A204.1 (cell line): ENCODE measurements around the gene MCF2L2.

Experiments used
- FAIRE-seq: peaks from 2 replicates; lab custom pipeline; 2012; peaks lifted over from hg19 to GRCh38; lab: Jason Lieb, UNC

Gene MCF2L2

DNA sequence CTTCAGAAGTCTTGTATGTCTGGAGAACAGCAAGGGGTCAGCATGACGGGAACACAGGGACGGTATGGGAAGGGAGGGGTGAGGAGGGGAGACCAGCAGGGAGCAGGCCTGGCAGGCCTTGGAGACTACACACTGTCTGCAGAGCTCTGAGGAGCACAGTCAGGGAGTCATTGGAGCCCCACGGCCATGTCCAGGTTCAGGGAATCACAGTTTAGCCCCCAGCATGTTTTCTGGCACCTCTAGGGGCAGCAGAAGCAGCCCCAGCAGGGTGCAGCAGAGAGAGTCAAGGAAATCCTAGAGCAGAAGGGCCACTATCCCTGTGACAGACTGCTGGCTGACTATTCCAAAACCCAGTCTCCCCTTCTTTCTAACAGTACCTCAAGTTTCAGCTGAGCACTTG is 269.1 kb downstream of the MCF2L2 start:
- no peak for FAIRE-seq

DNA sequence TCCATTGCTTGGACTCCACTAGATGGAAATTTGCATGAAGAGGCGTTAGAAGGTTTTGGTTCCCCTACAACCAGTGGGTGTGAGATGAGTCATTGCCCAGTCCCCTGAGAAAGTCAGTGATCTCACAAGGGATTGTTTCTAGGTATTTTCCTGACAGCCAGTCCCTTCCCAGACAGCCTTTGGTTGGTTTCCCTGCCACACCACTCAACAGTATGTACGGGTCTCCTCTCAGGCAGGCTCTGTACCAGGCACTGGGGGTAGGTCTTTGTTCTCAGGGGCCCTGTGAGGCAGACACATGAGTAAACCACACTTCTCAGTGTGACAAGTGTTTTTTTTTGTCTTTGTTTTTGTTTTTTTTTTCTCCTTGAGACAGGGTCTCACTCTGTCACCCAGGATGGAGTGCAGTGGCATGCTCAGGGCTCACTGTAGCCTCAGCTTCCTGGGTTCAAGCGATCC is 269.8 kb downstream of the MCF2L2 start:
- no peak for FAIRE-seq

GRCh38 chr3:183158113-183158512 is 270.3 kb downstream of the MCF2L2 start:
- no peak for FAIRE-seq

GRCh38 chr3:183156266-183156665 is 272.2 kb downstream of the MCF2L2 start:
- FAIRE-seq = no peak

DNA sequence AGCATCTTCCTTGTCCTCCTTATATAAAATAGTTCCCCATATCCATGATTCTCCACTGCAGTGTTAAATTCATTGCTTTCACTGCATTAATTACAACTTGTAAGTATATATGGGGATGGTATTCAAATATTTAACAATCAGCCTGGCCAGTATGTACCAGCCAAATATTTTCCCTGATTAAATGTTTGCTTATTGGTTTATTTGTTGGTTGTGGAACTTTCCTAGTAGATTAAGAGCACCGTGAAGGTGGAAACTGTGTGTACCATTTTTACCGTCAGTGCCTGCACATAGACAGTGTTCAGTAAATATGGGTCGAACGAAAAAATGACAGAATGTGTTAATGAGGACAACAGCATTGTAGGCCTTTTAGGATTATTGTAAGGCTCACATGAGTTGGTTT is 272.9 kb downstream of the MCF2L2 start:
- FAIRE-seq = no peak

- FAIRE-seq = no peak
Observed at GRCh38 chr3:183153210-183153950, 275.0 kb downstream of the MCF2L2 start.

- FAIRE-seq = no peak
Observed at GRCh38 chr3:183151821-183152351, 276.5 kb downstream of the MCF2L2 start.

DNA sequence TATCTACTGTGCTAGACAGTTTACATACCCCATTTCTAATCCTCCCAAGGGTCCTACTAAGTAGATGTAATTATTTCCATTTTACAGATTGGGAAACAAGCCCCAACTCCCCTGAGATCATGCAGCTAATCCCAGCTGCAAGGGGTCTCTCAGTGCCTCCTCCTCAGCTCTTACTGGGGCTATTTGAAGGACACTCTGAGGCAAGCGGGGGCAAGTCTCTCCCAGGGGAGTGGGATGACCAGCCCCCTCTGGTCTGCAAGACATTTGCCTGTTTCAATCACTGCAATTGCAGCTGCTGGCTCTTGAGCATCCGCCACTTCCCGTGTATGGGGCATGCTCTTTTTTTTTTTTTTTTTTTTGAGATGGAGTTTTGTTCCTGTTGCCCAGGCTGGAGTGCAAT is 277.3 kb downstream of the MCF2L2 start:
- FAIRE-seq = no peak

DNA sequence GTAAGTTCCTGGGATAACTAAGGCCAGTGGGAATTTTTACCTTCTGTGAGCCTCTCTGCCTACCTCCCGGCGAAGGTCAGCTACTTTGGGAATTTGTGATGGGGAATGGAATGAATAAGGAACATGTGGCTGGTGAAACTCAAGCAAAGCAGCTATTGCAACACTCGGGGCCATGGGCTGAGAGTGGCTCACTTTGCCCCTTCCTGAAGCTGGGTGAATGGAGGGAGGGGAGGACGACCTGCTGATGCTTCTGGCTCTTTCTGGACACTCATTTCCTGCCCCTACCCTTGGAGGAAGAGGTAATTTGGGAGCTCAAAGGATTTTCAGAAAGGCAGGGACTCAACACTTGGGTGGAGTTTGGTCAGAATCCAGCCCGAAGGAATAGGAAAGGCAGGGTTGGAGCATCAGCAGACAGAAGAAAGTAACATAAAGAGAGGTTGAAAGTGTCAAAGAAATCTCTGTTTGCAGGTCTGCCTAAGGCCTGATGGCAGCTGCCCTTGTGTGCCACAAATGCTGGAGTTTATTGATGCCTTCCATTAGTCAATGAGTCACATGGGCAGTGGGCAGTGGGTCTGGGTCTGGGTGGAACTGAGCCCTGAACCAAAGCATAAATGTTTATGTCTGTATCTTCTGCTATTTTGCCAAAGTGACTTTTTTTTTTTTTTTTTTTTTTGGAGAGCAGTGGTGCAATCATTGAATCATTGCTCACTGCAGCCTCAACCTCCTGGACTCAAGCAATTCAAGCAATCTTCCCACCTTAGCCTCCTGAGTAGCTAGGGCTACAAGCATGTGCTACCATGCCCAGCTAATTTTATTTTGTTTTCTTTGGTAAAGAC is 278.3 kb downstream of the MCF2L2 start:
- FAIRE-seq = no peak

DNA sequence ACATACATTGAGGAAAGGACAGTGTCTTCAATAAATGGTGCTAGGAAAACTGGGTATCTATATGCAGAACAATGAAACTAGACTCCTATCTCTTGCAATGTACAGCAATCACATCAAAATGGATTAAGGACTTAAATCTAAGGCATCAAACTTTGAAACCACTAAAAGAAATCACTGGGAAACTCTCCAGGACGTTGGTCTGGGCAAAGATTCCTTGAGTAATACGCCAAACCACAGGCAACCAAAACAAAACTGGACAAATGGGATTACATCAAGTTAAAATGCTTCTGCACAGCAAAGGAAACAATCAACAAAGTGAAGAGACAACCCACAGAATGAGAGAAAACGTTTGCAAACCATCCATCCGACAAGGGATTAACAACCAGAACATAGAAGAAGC is 280.4 kb downstream of the MCF2L2 start:
- no peak for FAIRE-seq

- FAIRE-seq = no peak
Observed at GRCh38 chr3:183144363-183144762, 284.1 kb downstream of the MCF2L2 start.

DNA sequence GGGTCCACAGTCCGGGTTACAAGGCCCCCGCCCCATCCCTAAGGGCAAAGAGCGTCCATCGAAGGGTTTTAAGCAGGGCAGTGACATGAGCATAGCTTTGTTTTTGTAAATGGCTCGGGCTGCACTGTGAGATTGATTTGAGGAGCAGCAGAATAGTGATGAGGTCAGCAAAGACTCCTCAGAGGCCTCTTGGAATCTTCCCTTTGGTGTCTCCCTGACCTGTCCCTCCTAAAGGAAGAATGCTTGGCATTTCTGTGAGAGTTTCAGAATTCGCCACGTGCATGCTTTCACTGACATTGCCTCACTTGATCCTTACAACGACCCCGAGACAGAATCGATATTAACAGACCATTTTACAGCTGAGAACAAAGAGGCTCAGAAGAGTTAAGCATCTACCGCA is 286.2 kb downstream of the MCF2L2 start:
- no peak for FAIRE-seq

GRCh38 chr3:183134844-183135243 is 293.6 kb downstream of the MCF2L2 start:
- no peak for FAIRE-seq

GRCh38 chr3:183132409-183132808 is 296.0 kb downstream of the MCF2L2 start:
- no peak for FAIRE-seq

DNA sequence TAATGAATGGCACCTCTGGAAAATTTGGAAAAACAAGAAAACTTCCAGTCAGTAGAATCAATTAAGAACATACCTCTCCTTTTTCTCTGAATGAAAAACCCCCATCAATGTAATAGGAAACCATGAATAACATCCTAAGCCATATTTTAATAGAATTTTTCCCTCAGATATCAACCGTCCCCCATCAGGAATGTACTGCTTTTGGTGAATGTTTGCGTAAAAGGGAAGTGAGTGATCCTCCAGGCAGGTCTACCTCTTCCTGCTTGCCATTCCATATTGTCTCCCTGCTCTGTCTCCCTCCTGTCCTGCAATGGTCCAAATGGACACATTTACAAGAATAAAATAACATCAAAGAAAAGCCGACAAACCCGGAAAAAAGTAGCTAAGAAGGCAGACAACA is 296.7 kb downstream of the MCF2L2 start:
- no peak for FAIRE-seq

GRCh38 chr3:183131186-183131725 is 297.2 kb downstream of the MCF2L2 start:
- no peak for FAIRE-seq

- no peak for FAIRE-seq
Observed at GRCh38 chr3:183129243-183129642, 299.2 kb downstream of the MCF2L2 start.

DNA sequence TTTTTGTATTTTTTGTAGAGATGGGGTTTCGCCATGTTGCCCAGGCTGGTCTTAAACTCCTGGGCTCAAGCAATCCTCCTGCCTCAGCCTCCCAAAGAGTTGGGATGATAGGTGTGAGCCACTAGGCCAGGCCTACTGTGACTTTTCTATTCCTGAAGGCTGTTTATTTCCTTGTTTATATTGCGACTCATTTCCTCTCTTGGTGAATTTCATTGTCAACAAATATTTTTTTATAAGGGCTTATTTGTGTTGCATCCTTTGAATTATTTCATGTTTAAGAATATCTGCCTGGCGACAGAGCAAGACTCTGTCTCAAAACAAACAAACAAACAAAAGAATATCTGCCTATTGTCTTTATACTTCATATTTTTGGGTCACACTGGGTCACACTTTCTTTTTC is 299.7 kb downstream of the MCF2L2 start:
- no peak for FAIRE-seq
